GM19372 (cell line): ENCODE results near the gene TPX2.

Source experiments
- ATAC-seq: cut with Tn5 transposase; IDR thresholded peaks from one replicate; pipeline ENCODE4 v1.9.1; 2021; ENCODE audit warnings: mild to moderate bottlenecking, low read depth, moderate library complexity; ENCODE audit not compliant: unreplicated experiment

The TPX2 gene

GRCh38 chr20:31830406-31830981, 91.4 kb downstream of the TPX2 start:
- ATAC-seq: no peak

- ATAC-seq: no peak
These were observed 92.1 kb downstream of the TPX2 start for GRCh38 chr20:31831211-31831610.

GRCh38 chr20:31831771-31832306, 92.7 kb downstream of the TPX2 start:
- ATAC-seq: no peak

GRCh38 chr20:31833130-31833930, 94.2 kb downstream of the TPX2 start:
- no peak for ATAC-seq

GRCh38 chr20:31833931-31834521, 94.9 kb downstream of the TPX2 start:
- ATAC-seq: no peak

GRCh38 chr20:31835554-31835953, 96.5 kb downstream of the TPX2 start:
- ATAC-seq: no peak

GRCh38 chr20:31835977-31836852, 97.1 kb downstream of the TPX2 start:
- ATAC-seq: no peak

GRCh38 chr20:31836853-31837608, 97.9 kb downstream of the TPX2 start:
- ATAC-seq: no peak

- ATAC-seq: no peak
These were observed 98.9 kb downstream of the TPX2 start for GRCh38 chr20:31837896-31838397.

- no peak for ATAC-seq
These were observed 99.7 kb downstream of the TPX2 start for GRCh38 chr20:31838646-31839292.

GRCh38 chr20:31839782-31840487, 100.8 kb downstream of the TPX2 start:
- ATAC-seq: no peak

GRCh38 chr20:31840906-31841816, 102.1 kb downstream of the TPX2 start:
- no peak for ATAC-seq

- ATAC-seq: no peak
These were observed 102.8 kb downstream of the TPX2 start for GRCh38 chr20:31841928-31842327.

- ATAC-seq: no peak
These were observed 103.5 kb downstream of the TPX2 start for GRCh38 chr20:31842471-31843157.

- ATAC-seq: no peak
These were observed 104.2 kb downstream of the TPX2 start for GRCh38 chr20:31843288-31843687.

- ATAC-seq: no peak
These were observed 104.8 kb downstream of the TPX2 start for GRCh38 chr20:31843881-31844280.

GRCh38 chr20:31844737-31845299, 105.7 kb downstream of the TPX2 start:
- no peak for ATAC-seq
